ENCODE measurements around the gene NPR2.
A peak's percentile ranks its signal among the peaks of the same experiment; 100 is the strongest.

The NPR2 gene

DNA sequence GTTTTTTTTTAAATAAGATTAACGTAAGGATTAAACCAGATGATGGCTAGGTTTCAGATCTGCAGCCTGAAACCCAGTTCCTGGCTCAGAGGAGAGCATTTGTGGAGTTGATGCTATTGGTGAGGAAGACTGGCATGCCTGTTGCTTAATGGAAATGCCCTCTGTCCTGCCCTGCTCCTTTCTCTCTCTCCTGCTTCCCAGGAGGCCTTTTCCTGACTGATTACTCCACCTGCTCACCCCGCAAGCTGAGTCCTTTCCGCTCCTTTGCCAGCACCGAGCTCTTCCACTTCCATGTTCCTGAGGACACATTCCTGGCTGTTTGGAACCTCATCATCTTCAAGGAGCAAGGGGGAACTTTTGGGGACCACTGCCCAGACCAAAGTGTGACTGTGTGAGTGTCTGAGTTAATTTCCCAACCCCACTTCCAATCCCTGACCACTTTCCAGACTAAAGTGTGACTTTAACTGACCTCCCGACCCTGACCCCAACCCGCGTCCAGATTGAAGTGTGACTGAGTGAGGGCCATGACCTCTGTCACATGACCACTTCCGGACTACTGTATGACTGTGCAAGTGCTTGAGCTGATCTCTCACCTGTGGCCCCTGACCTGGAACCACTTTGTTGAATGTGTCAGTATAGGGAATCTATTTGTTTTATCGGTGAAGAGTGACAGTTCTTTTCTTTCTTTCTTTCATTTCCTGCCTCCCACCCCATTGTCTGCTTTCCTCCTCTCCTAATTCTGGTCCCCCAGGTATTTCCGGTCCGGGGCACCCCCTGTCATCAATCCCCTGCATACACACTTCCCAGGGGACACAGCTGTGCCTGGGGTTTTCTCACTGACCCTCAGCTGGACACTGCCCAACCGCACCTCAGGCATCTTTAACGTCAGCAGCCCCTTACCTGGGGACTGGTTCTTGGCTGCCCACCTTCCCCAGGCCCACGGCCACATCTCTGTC lies 43.1 kb downstream of the NPR2 start:
- no peak overlapping the region for H3K4me3 ChIP-seq (ENCODE audit: low read depth, low read length)
- no peaks in the 10 kb centered on the region for H3K9me3 ChIP-seq (ENCODE audit: control insufficient read depth, insufficient read depth, low read length)
- H3K9ac ChIP-seq (ENCODE audit: low read depth, low read length), result no peak overlapping the region
- no peaks in the 10 kb centered on the region for H3K4me1 ChIP-seq (ENCODE audit: control insufficient read depth, insufficient read depth, low read length)
- no peaks in the 10 kb centered on the region for H3K36me3 ChIP-seq (ENCODE audit: control insufficient read depth, insufficient read depth, low read length)
- no peaks in the 10 kb centered on the region; the same call in 1 of the 2 replicates for H3K27me3 ChIP-seq (ENCODE audit: control insufficient read depth, insufficient read depth, low read length)
- no peak overlapping the region for H3K27ac ChIP-seq (ENCODE audit: low read depth, low read length)

DNA sequence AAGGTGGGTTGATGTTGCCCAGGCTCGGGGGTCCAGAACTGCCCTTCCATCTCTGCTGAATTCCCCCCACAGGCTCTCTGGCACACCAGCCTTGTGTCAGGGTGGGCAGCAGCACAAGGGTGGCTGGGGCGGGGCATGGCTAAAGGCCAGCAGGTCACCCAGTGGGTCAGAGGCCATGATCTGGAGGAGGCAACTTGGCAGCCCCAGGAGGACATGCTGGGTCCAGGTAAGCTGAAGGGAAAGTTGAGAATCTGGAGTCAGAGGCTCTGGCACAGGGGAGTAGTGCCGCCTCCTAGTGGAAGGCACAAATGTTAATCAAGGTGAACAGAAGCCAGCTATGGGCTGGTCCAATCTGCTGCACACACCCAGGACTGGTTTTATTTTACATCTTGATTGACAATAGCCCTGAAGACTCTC lies 43.8 kb downstream of the NPR2 start:
- no peaks in the 10 kb centered on the region for H3K9me3 ChIP-seq (ENCODE audit: control insufficient read depth, insufficient read depth, low read length)
- H3K9ac ChIP-seq (ENCODE audit: low read depth, low read length), result no peak overlapping the region
- H3K27ac ChIP-seq (ENCODE audit: low read depth, low read length), result no peak overlapping the region
- no peaks in the 10 kb centered on the region for H3K4me1 ChIP-seq (ENCODE audit: control insufficient read depth, insufficient read depth, low read length)
- no peaks in the 10 kb centered on the region; the same call in 1 of the 2 replicates for H3K27me3 ChIP-seq (ENCODE audit: control insufficient read depth, insufficient read depth, low read length)
- no peaks in the 10 kb centered on the region for H3K36me3 ChIP-seq (ENCODE audit: control insufficient read depth, insufficient read depth, low read length)
- no peak overlapping the region for H3K4me3 ChIP-seq (ENCODE audit: low read depth, low read length)

DNA sequence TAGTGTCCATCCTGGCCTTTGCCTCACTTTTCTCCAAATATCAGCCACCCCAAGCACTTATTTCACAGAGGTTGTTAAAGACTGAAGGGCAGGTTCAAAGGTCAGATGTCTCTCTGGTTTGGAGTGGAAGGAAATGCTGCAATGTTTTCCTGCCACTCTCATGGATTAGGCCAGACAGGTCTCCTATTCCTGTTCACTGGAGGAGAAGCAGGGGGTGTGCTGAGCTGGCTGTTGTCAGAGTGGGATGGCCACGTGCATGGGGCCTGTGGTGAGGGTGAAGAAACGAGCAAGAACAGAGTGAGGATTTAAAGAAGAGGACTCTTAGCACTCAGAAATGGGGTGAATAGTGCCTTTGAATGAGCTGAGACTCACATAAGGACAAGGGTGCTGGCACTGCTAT lies 44.4 kb downstream of the NPR2 start:
- Histone ChIP-seq H3K27ac (ENCODE audit: low read depth, low read length) (no peak overlapping the region), H3K36me3 (ENCODE audit: control insufficient read depth, insufficient read depth, low read length) (no peaks in the 10 kb centered on the region), H3K9ac (ENCODE audit: low read depth, low read length) (no peak overlapping the region), H3K4me3 (ENCODE audit: low read depth, low read length) (no peak overlapping the region), H3K9me3 (ENCODE audit: control insufficient read depth, insufficient read depth, low read length) (no peaks in the 10 kb centered on the region), H3K27me3 (ENCODE audit: control insufficient read depth, insufficient read depth, low read length) (no peaks in the 10 kb centered on the region; the same call in 1 of the 2 replicates), H3K4me1 (ENCODE audit: control insufficient read depth, insufficient read depth, low read length) (no peaks in the 10 kb centered on the region)

DNA sequence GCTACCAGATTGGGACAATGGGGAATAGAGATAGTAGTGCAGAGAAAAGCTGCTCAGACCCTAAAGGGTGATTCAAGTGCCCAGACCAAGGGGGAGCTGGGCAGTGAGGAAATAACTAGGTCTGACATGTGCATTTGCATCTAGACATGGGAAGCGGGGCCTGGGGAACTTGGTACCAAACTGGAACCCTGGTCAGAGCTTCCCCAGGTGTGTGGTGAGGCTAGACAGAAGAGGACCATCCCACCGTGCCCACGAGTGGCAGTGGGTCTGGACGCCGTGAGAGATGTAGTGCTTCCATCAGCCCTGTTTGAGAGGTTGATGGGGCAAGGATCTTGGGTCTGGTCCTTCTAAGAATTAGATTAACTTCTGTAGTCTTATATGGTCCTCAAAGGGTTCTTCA lies 45.2 kb downstream of the NPR2 start:
- Histone ChIP-seq H3K9ac (ENCODE audit: low read depth, low read length) (no peak overlapping the region), H3K9me3 (ENCODE audit: control insufficient read depth, insufficient read depth, low read length) (no peaks in the 10 kb centered on the region), H3K27me3 (ENCODE audit: control insufficient read depth, insufficient read depth, low read length) (no peaks in the 10 kb centered on the region; the same call in 1 of the 2 replicates), H3K27ac (ENCODE audit: low read depth, low read length) (no peak overlapping the region), H3K4me1 (ENCODE audit: control insufficient read depth, insufficient read depth, low read length) (no peaks in the 10 kb centered on the region), H3K36me3 (ENCODE audit: control insufficient read depth, insufficient read depth, low read length) (no peaks in the 10 kb centered on the region), H3K4me3 (ENCODE audit: low read depth, low read length) (no peak overlapping the region)

DNA sequence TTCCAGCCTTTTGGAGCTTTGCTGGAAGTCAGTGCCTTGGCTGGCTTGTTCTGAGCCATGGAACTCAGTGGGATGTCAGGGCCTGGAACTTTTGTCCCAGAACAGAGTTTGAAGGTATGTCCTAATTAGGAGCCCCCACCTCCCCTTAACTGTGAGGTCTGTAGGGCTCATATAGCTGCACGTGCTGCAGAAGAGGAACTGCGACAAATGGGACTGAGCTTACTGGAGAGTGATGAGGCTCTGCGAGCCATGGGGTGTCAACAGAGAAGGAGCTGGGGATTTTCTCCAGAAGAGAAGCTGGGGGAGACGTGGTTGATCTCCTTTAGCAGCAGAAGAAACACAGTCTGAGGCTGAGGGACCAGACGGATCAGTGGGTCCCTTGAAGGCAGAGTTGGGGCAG lies 48.5 kb downstream of the NPR2 start:
- H3K27ac ChIP-seq (ENCODE audit: low read depth, low read length), result no peak overlapping the region
- no peaks in the 10 kb centered on the region; the same call in 1 of the 2 replicates for H3K27me3 ChIP-seq (ENCODE audit: control insufficient read depth, insufficient read depth, low read length)
- H3K4me3 ChIP-seq (ENCODE audit: low read depth, low read length), result no peak overlapping the region
- H3K4me1 ChIP-seq (ENCODE audit: control insufficient read depth, insufficient read depth, low read length), result peaks cover 11% of the 10 kb centered on the region
- H3K9ac ChIP-seq (ENCODE audit: low read depth, low read length), result no peak overlapping the region
- H3K36me3 ChIP-seq (ENCODE audit: control insufficient read depth, insufficient read depth, low read length), result no peaks in the 10 kb centered on the region
- no peaks in the 10 kb centered on the region for H3K9me3 ChIP-seq (ENCODE audit: control insufficient read depth, insufficient read depth, low read length)

DNA sequence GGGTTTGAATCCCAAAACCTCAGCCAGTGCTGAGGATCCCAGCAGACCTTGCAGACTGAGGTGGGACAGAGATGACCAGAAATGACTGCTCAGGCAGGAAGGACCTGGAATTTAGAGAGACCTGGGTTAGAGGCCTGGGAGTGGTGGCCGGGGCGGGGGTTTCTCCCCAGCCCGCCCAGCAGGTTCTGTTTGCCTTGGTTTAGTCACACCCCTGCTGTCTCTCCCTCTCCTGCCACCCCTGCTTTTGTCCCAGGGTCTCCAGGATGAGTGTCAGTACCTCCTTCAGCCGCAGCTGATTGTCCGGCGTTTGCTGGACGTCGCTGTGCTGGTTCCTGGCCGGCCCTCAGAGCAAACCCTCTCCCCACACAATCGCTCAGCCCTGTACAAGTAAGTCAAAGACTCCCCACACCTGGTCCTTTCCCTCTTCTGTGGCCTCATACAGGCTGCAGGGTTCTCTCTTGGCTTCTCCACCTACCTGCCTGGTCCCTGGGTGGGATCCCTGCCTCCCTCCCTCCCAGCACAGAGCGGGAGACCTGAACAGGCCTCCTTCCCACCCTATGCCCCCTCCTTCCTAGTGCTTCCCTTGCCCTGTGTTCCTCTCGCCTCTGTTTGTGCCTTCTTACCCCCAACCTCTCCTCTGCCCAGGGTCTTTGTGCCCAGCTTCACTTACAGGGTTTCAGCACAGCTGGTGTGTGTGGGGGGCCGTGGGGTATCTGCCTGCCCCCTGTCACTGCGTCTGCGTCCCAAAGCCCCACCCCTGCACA lies 49.7 kb downstream of the NPR2 start:
- no peak overlapping the region for H3K9ac ChIP-seq (ENCODE audit: low read depth, low read length)
- H3K4me1 ChIP-seq (ENCODE audit: control insufficient read depth, insufficient read depth, low read length), result peaks cover 19% of the 10 kb centered on the region
- H3K27me3 ChIP-seq (ENCODE audit: control insufficient read depth, insufficient read depth, low read length), result no peaks in the 10 kb centered on the region; the same call in none of the 2 replicates
- no peaks in the 10 kb centered on the region for H3K9me3 ChIP-seq (ENCODE audit: control insufficient read depth, insufficient read depth, low read length)
- H3K27ac ChIP-seq (ENCODE audit: low read depth, low read length), result no peak overlapping the region
- H3K4me3 ChIP-seq (ENCODE audit: low read depth, low read length), result no peak overlapping the region
- no peaks in the 10 kb centered on the region for H3K36me3 ChIP-seq (ENCODE audit: control insufficient read depth, insufficient read depth, low read length)

DNA sequence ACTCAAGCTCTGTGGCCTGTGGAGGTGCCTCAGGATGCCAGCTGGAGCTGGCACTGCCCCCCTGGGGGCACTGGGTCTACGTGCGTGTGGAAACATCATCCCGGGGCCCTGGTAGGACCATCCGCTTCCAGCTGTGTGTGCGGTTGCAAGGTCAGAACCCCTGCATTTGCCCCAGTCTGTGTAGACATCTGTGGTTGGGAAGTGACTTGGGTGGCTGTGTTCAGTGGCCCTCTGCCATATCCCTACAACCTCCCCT lies 50.2 kb downstream of the NPR2 start:
- Histone ChIP-seq H3K27me3 (ENCODE audit: control insufficient read depth, insufficient read depth, low read length) (peaks cover 3% of the 10 kb centered on the region), H3K9me3 (ENCODE audit: control insufficient read depth, insufficient read depth, low read length) (no peaks in the 10 kb centered on the region), H3K4me1 (ENCODE audit: control insufficient read depth, insufficient read depth, low read length) (peaks cover 21% of the 10 kb centered on the region), H3K4me3 (ENCODE audit: low read depth, low read length) (no peak overlapping the region), H3K9ac (ENCODE audit: low read depth, low read length) (no peak overlapping the region), H3K27ac (ENCODE audit: low read depth, low read length) (no peak overlapping the region), H3K36me3 (ENCODE audit: control insufficient read depth, insufficient read depth, low read length) (no peaks in the 10 kb centered on the region)

DNA sequence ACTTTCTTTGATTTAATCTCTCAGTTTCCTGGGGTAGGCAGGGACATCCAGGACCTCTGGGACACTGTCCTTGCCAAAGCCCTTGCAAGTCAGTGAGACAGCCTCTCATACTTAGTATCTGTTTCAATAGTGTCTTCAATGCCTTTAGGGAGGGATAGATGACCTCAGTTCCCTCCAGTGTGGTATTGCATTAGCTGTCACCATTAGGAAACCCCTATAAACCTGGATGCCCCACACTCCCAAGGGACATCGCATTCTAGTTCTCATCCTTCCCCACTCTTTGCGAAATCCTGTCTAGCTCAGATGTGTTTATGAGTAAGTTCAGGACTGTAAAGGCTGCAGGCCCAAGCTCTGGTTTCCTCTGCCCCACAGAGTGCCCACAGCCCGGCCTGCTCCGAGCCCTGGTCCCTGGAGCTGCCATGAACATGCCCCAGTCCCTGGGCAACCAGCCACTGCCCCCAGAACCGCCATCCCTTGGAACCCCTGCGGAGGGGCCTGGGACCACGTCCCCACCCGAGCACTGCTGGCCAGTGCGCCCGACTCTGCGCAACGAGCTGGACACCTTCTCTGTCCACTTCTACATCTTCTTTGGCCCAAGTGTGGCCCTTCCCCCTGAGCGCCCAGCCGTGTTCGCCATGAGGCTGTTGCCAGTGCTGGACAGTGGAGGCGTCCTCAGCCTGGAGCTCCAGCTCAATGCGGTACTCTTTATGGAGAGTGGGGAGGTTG lies 50.8 kb downstream of the NPR2 start:
- Histone ChIP-seq H3K9me3 (ENCODE audit: control insufficient read depth, insufficient read depth, low read length) (no peaks in the 10 kb centered on the region), H3K4me3 (ENCODE audit: low read depth, low read length) (no peak overlapping the region), H3K4me1 (ENCODE audit: control insufficient read depth, insufficient read depth, low read length) (peaks cover 24% of the 10 kb centered on the region), H3K27ac (ENCODE audit: low read depth, low read length) (no peak overlapping the region), H3K36me3 (ENCODE audit: control insufficient read depth, insufficient read depth, low read length) (no peaks in the 10 kb centered on the region), H3K27me3 (ENCODE audit: control insufficient read depth, insufficient read depth, low read length) (peaks cover 9% of the 10 kb centered on the region), H3K9ac (ENCODE audit: low read depth, low read length) (no peak overlapping the region)

DNA sequence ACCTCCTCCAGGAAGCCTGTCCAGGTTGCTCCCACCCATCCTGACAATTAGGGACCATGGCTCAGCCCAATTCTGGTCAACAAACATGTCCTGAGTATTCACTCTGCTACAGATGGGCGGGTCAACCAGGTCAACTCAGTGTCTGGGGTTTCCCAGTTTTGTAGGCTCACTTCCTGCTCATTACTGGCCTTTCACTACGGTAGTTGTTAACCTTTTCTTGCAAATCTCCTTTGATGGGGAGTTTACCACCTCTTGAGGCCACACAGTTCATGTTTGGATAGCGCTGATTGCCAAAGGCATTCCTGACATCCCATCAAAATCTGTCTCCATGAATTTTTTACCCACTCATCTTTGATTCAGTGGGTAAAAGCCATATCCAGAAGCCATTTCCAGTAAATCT lies 51.4 kb downstream of the NPR2 start:
- Histone ChIP-seq H3K9ac (ENCODE audit: low read depth, low read length) (no peak overlapping the region), H3K36me3 (ENCODE audit: control insufficient read depth, insufficient read depth, low read length) (peaks cover 5% of the 10 kb centered on the region; the same call in 1 of the 2 replicates), H3K4me3 (ENCODE audit: low read depth, low read length) (no peak overlapping the region), H3K4me1 (ENCODE audit: control insufficient read depth, insufficient read depth, low read length) (peaks cover 24% of the 10 kb centered on the region), H3K27me3 (ENCODE audit: control insufficient read depth, insufficient read depth, low read length) (peaks cover 12% of the 10 kb centered on the region), H3K9me3 (ENCODE audit: control insufficient read depth, insufficient read depth, low read length) (no peaks in the 10 kb centered on the region), H3K27ac (ENCODE audit: low read depth, low read length) (no peak overlapping the region)

DNA sequence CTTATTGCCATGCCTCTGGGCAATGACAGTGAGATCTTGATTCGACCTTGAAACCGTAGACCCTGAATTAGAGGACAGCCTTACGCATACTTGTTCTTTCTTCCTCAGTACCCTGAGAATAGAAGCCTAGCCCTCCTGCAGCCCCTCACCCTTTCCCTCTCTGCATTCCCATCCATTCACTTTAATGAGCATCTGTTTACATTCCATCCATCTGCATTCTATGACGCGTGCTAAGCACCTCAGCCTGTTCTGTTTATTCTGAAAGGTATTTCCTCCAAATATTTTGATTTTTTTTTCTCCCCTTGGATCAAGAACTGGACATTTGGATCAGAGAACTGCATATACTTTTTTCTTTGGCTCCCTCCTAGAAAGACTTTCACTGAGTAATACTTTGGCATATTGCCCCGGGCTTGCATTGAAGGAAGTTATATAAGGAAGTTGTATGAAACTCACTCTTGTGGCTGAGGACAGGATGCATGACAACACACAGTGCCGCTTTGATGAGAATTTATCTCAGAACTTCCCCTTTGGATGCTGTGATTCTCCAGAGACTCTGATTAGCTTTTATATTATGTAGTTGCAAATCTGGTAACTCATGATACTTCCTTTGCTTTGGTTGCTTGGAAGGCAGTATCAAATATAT lies 53.4 kb downstream of the NPR2 start:
- H3K9me3 ChIP-seq (ENCODE audit: control insufficient read depth, insufficient read depth, low read length), result no peaks in the 10 kb centered on the region
- no peak overlapping the region for H3K9ac ChIP-seq (ENCODE audit: low read depth, low read length)
- H3K4me3 ChIP-seq (ENCODE audit: low read depth, low read length), result peak overlapping the region; percentile 73
- H3K4me1 ChIP-seq (ENCODE audit: control insufficient read depth, insufficient read depth, low read length), result peaks cover 24% of the 10 kb centered on the region
- H3K27ac ChIP-seq (ENCODE audit: low read depth, low read length), result peak overlapping the region; percentile 67
- H3K27me3 ChIP-seq (ENCODE audit: control insufficient read depth, insufficient read depth, low read length), result peaks cover 12% of the 10 kb centered on the region
- H3K36me3 ChIP-seq (ENCODE audit: control insufficient read depth, insufficient read depth, low read length), result peaks cover 5% of the 10 kb centered on the region; the same call in 1 of the 2 replicates

Measured in HUES48 (cell line).